ENCODE measurements around the gene ERCC6L.

The ERCC6L gene

GRCh38 chrX:72208126-72208800 is 30.6 kb downstream of the ERCC6L start:
- Histone ChIP-seq H3K27ac (ENCODE audit: low read depth, low read length) (no peak overlapping the region), H3K4me1 (ENCODE audit: control insufficient read depth in 1 of 2, insufficient read depth in 2 of 2, low read length in 2 of 2) (no peaks in the 10 kb centered on the region), H3K4me3 (ENCODE audit: low read depth in 1 of 2, low read length in 2 of 2) (no peak overlapping the region), H3K27me3 (ENCODE audit: control insufficient read depth in 1 of 2, insufficient read depth in 2 of 2, low read length in 2 of 2) (no peaks in the 10 kb centered on the region), H3K9ac (ENCODE audit: low read depth in 1 of 2, low read length in 2 of 2) (no peak overlapping the region), H3K9me3 (ENCODE audit: control insufficient read depth in 1 of 2, low read length in 2 of 2) (no peaks in the 10 kb centered on the region), H3K36me3 (ENCODE audit: control insufficient read depth in 1 of 2, insufficient read depth in 2 of 2, low read length in 2 of 2) (peaks cover 0 to 20% of the 10 kb centered on the region in 2 donors)

- Histone ChIP-seq H3K36me3 (ENCODE audit: control insufficient read depth in 1 of 2, insufficient read depth in 2 of 2, low read length in 2 of 2) (peaks cover 0 to 20% of the 10 kb centered on the region in 2 donors), H3K9ac (ENCODE audit: low read depth in 1 of 2, low read length in 2 of 2) (no peak overlapping the region), H3K4me1 (ENCODE audit: control insufficient read depth in 1 of 2, insufficient read depth in 2 of 2, low read length in 2 of 2) (no peaks in the 10 kb centered on the region), H3K27ac (ENCODE audit: low read depth, low read length) (no peak overlapping the region), H3K9me3 (ENCODE audit: control insufficient read depth in 1 of 2, low read length in 2 of 2) (no peaks in the 10 kb centered on the region), H3K27me3 (ENCODE audit: control insufficient read depth in 1 of 2, insufficient read depth in 2 of 2, low read length in 2 of 2) (no peaks in the 10 kb centered on the region), H3K4me3 (ENCODE audit: low read depth in 1 of 2, low read length in 2 of 2) (no peak overlapping the region)
Observed at GRCh38 chrX:72207366-72207765, 31.5 kb downstream of the ERCC6L start.

GRCh38 chrX:72205706-72206105 is 33.1 kb downstream of the ERCC6L start:
- H3K9me3 ChIP-seq (ENCODE audit: control insufficient read depth in 1 of 2, low read length in 2 of 2), result no peaks in the 10 kb centered on the region
- H3K27ac ChIP-seq (ENCODE audit: low read depth, low read length), result no peak overlapping the region
- peaks cover 0 to 20% of the 10 kb centered on the region in 2 donors for H3K36me3 ChIP-seq (ENCODE audit: control insufficient read depth in 1 of 2, insufficient read depth in 2 of 2, low read length in 2 of 2)
- H3K27me3 ChIP-seq (ENCODE audit: control insufficient read depth in 1 of 2, insufficient read depth in 2 of 2, low read length in 2 of 2), result no peaks in the 10 kb centered on the region
- H3K4me3 ChIP-seq (ENCODE audit: low read depth in 1 of 2, low read length in 2 of 2), result no peak overlapping the region
- H3K9ac ChIP-seq (ENCODE audit: low read depth in 1 of 2, low read length in 2 of 2), result no peak overlapping the region
- no peaks in the 10 kb centered on the region for H3K4me1 ChIP-seq (ENCODE audit: control insufficient read depth in 1 of 2, insufficient read depth in 2 of 2, low read length in 2 of 2)

GRCh38 chrX:72203421-72203820 is 35.4 kb downstream of the ERCC6L start:
- H3K4me3 ChIP-seq (ENCODE audit: low read depth in 1 of 2, low read length in 2 of 2), result no peak overlapping the region
- no peaks in the 10 kb centered on the region for H3K4me1 ChIP-seq (ENCODE audit: control insufficient read depth in 1 of 2, insufficient read depth in 2 of 2, low read length in 2 of 2)
- peaks cover 0 to 22% of the 10 kb centered on the region in 2 donors for H3K36me3 ChIP-seq (ENCODE audit: control insufficient read depth in 1 of 2, insufficient read depth in 2 of 2, low read length in 2 of 2)
- no peaks in the 10 kb centered on the region for H3K27me3 ChIP-seq (ENCODE audit: control insufficient read depth in 1 of 2, insufficient read depth in 2 of 2, low read length in 2 of 2)
- H3K9ac ChIP-seq (ENCODE audit: low read depth in 1 of 2, low read length in 2 of 2), result no peak overlapping the region
- H3K27ac ChIP-seq (ENCODE audit: low read depth, low read length), result no peak overlapping the region
- H3K9me3 ChIP-seq (ENCODE audit: control insufficient read depth in 1 of 2, low read length in 2 of 2), result no peaks in the 10 kb centered on the region

GRCh38 chrX:72202792-72203401 is 35.9 kb downstream of the ERCC6L start:
- Histone ChIP-seq H3K9ac (ENCODE audit: low read depth in 1 of 2, low read length in 2 of 2) (no peak overlapping the region), H3K4me1 (ENCODE audit: control insufficient read depth in 1 of 2, insufficient read depth in 2 of 2, low read length in 2 of 2) (no peaks in the 10 kb centered on the region), H3K27me3 (ENCODE audit: control insufficient read depth in 1 of 2, insufficient read depth in 2 of 2, low read length in 2 of 2) (no peaks in the 10 kb centered on the region), H3K4me3 (ENCODE audit: low read depth in 1 of 2, low read length in 2 of 2) (no peak overlapping the region), H3K27ac (ENCODE audit: low read depth, low read length) (no peak overlapping the region), H3K36me3 (ENCODE audit: control insufficient read depth in 1 of 2, insufficient read depth in 2 of 2, low read length in 2 of 2) (peaks cover 0 to 23% of the 10 kb centered on the region in 2 donors), H3K9me3 (ENCODE audit: control insufficient read depth in 1 of 2, low read length in 2 of 2) (no peaks in the 10 kb centered on the region)

- H3K4me3 ChIP-seq (ENCODE audit: low read depth in 1 of 2, low read length in 2 of 2), result no peak overlapping the region
- peaks cover 0 to 27% of the 10 kb centered on the region in 2 donors for H3K36me3 ChIP-seq (ENCODE audit: control insufficient read depth in 1 of 2, insufficient read depth in 2 of 2, low read length in 2 of 2)
- no peaks in the 10 kb centered on the region for H3K9me3 ChIP-seq (ENCODE audit: control insufficient read depth in 1 of 2, low read length in 2 of 2)
- no peaks in the 10 kb centered on the region for H3K27me3 ChIP-seq (ENCODE audit: control insufficient read depth in 1 of 2, insufficient read depth in 2 of 2, low read length in 2 of 2)
- no peak overlapping the region for H3K9ac ChIP-seq (ENCODE audit: low read depth in 1 of 2, low read length in 2 of 2)
- no peak overlapping the region for H3K27ac ChIP-seq (ENCODE audit: low read depth, low read length)
- no peaks in the 10 kb centered on the region for H3K4me1 ChIP-seq (ENCODE audit: control insufficient read depth in 1 of 2, insufficient read depth in 2 of 2, low read length in 2 of 2)
Observed at GRCh38 chrX:72201836-72202536, 36.8 kb downstream of the ERCC6L start.

- Histone ChIP-seq H3K27ac (ENCODE audit: low read depth, low read length) (no peak overlapping the region), H3K27me3 (ENCODE audit: control insufficient read depth in 1 of 2, insufficient read depth in 2 of 2, low read length in 2 of 2) (no peaks in the 10 kb centered on the region), H3K4me1 (ENCODE audit: control insufficient read depth in 1 of 2, insufficient read depth in 2 of 2, low read length in 2 of 2) (peaks cover 10 to 13% of the 10 kb centered on the region in 2 donors), H3K36me3 (ENCODE audit: control insufficient read depth in 1 of 2, insufficient read depth in 2 of 2, low read length in 2 of 2) (no peaks in the 10 kb centered on the region), H3K9me3 (ENCODE audit: control insufficient read depth in 1 of 2, low read length in 2 of 2) (no peaks in the 10 kb centered on the region), H3K4me3 (ENCODE audit: low read depth in 1 of 2, low read length in 2 of 2) (peak overlapping the region; percentile 91 to 92), H3K9ac (ENCODE audit: low read depth in 1 of 2, low read length in 2 of 2) (no peak overlapping the region)
Observed at GRCh38 chrX:72182924-72183323, 55.9 kb downstream of the ERCC6L start.

- H3K9ac ChIP-seq (ENCODE audit: low read depth in 1 of 2, low read length in 2 of 2), result peak within 1 kb of the TSS; percentile 69
- no peaks in the 10 kb centered on the region for H3K9me3 ChIP-seq (ENCODE audit: control insufficient read depth in 1 of 2, low read length in 2 of 2)
- peak within 1 kb of the TSS; percentile 91 to 92 for H3K4me3 ChIP-seq (ENCODE audit: low read depth in 1 of 2, low read length in 2 of 2)
- peaks cover 10 to 13% of the 10 kb centered on the region in 2 donors for H3K4me1 ChIP-seq (ENCODE audit: control insufficient read depth in 1 of 2, insufficient read depth in 2 of 2, low read length in 2 of 2)
- H3K27ac ChIP-seq (ENCODE audit: low read depth, low read length), result peak within 1 kb of the TSS; percentile 73
- no peaks in the 10 kb centered on the region for H3K36me3 ChIP-seq (ENCODE audit: control insufficient read depth in 1 of 2, insufficient read depth in 2 of 2, low read length in 2 of 2)
- no peaks in the 10 kb centered on the region for H3K27me3 ChIP-seq (ENCODE audit: control insufficient read depth in 1 of 2, insufficient read depth in 2 of 2, low read length in 2 of 2)
Observed at GRCh38 chrX:72181178-72182125, 57.4 kb downstream of the ERCC6L start, which contains the start of gene PIN4. Gene PIN4, plus strand, starts transcription at chrX:72181757. Its CDS starts 29 bp downstream, at chrX:72181786.

- Histone ChIP-seq H3K9ac (ENCODE audit: low read depth in 1 of 2, low read length in 2 of 2) (no peak overlapping the region), H3K9me3 (ENCODE audit: control insufficient read depth in 1 of 2, low read length in 2 of 2) (no peaks in the 10 kb centered on the region), H3K4me1 (ENCODE audit: control insufficient read depth in 1 of 2, insufficient read depth in 2 of 2, low read length in 2 of 2) (peaks cover 10 to 13% of the 10 kb centered on the region in 2 donors), H3K4me3 (ENCODE audit: low read depth in 1 of 2, low read length in 2 of 2) (peak overlapping the region in 1 of 2 donors; percentile 92), H3K27ac (ENCODE audit: low read depth, low read length) (no peak overlapping the region), H3K27me3 (ENCODE audit: control insufficient read depth in 1 of 2, insufficient read depth in 2 of 2, low read length in 2 of 2) (no peaks in the 10 kb centered on the region), H3K36me3 (ENCODE audit: control insufficient read depth in 1 of 2, insufficient read depth in 2 of 2, low read length in 2 of 2) (no peaks in the 10 kb centered on the region)
Observed at GRCh38 chrX:72180539-72180938, 58.3 kb downstream of the ERCC6L start.
